Type B pancreatic cell (in vitro differentiated cells): Measurements from ENCODE around the gene S100A4. TPM values are rescaled to one million over a fixed set of nuclear protein-coding genes. Genes with fewer than 3 reads are reported as not detected.

Source experiments
- DNase-seq: peaks from one replicate; pipeline ENCODE4 v3.0.0; 2021; ENCODE audit warnings: mixed read lengths; ENCODE audit not compliant: unreplicated experiment; ENCODE audit errors: extremely low spot score
- H3K27ac Mint-ChIP-seq: 2 replicates; pipeline ENCODE4 v1.8.0; 2021; ENCODE audit warnings: mild to moderate bottlenecking, mixed read lengths
- H3K27me3 Mint-ChIP-seq: 2 replicates; pipeline ENCODE4 v1.8.0; 2021; ENCODE audit warnings: mixed read lengths
- H3K36me3 Mint-ChIP-seq: 2 replicates; pipeline ENCODE4 v1.8.0; 2021; ENCODE audit warnings: mixed read lengths
- H3K4me1 Mint-ChIP-seq: one replicate; pipeline ENCODE4 v1.8.0; 2021; ENCODE audit warnings: mixed read lengths; ENCODE audit not compliant: unreplicated experiment
- H3K4me3 Mint-ChIP-seq: 2 replicates; pipeline ENCODE4 v1.8.0; 2021; ENCODE audit warnings: mild to moderate bottlenecking, mixed read lengths
- H3K9me3 Mint-ChIP-seq: 2 replicates; pipeline ENCODE4 v1.8.0; 2021; ENCODE audit warnings: mixed read lengths
- total RNA-seq: library from RNA; stranded (reverse); gene quantifications from 2 replicates; pipeline ENCODE4 v1.2.1, GENCODE V29; 2021; ENCODE audit warnings: low replicate concordance
- TF ChIP-seq, protein P1 (sequence below): fragments of 200-600 bp; sonication (generic); conservative IDR thresholded peaks from 2 replicates; pipeline ENCODE4 v1.5.0; 2021; ENCODE audit warnings: antibody characterized with exemption, mild to moderate bottlenecking

Gene S100A4
- total RNA-seq, 1 donor from 2014 or later = 61.0 TPM

DNA sequence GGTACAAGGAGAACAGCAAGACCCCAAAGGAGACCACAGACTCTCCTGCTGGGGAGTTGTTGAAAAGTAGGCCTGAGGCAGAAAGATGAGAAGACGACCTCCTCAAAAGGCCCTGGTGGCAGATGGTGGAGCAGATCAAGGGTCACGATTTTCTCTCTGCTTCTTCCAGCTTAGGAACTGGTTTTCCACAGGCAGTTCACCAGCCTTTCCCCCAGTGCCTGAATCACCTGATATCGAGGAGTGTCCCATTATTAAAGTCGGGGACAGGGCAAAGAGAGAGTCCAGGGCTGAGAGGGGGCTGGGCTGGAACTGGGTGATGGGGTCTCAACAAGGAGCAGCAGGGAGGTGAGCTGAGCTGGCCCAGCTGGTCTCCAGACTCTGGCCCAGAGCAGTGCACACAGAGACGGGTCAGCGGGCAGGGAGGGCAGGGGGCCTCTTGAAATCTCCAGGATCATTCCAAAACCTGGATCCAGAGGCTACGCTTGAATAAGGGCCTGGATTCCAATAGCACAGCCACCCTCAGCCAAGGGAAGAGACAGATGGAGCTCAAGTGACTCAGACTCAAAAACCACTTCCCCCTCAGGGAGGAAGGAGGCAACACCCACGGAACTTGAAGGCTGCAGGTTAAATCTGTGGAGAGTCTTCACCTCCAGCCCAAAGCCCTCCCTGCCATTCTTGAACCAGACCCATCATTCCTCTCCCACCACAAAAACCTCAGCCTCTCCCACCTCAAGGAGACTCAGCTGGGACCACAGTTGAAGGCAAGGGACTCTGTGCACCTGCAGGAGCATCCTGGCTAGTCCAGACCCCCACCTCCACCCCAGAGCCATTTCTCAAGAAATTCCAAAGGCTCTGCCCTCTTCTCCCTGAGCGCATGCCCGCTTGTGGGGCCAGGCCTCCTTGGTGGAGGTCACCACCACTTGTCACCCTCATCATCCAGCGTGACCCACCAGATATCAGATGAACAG, 4.9 kb downstream of the S100A4 start, which contains the start of gene S100A5:
Gene S100A5 (minus strand): TSS at position 541 of the 968 bp plus-strand sequence. CDS start 743 bp downstream, outside the sequence.
- H3K4me3 Mint-ChIP-seq = peak within 1 kb of the TSS; percentile 65
- peaks cover 46% of the 10 kb centered on the region for H3K4me1 Mint-ChIP-seq
- no peaks in the 10 kb centered on the region for H3K9me3 Mint-ChIP-seq
- H3K27ac Mint-ChIP-seq = peak within 1 kb of the TSS; percentile 99
- TF ChIP-seq, protein P1, sequence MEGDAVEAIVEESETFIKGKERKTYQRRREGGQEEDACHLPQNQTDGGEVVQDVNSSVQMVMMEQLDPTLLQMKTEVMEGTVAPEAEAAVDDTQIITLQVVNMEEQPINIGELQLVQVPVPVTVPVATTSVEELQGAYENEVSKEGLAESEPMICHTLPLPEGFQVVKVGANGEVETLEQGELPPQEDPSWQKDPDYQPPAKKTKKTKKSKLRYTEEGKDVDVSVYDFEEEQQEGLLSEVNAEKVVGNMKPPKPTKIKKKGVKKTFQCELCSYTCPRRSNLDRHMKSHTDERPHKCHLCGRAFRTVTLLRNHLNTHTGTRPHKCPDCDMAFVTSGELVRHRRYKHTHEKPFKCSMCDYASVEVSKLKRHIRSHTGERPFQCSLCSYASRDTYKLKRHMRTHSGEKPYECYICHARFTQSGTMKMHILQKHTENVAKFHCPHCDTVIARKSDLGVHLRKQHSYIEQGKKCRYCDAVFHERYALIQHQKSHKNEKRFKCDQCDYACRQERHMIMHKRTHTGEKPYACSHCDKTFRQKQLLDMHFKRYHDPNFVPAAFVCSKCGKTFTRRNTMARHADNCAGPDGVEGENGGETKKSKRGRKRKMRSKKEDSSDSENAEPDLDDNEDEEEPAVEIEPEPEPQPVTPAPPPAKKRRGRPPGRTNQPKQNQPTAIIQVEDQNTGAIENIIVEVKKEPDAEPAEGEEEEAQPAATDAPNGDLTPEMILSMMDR = no peak
- DNase-seq = no peak
- no peaks in the 10 kb centered on the region for H3K36me3 Mint-ChIP-seq
- no peaks in the 10 kb centered on the region for H3K27me3 Mint-ChIP-seq

DNA sequence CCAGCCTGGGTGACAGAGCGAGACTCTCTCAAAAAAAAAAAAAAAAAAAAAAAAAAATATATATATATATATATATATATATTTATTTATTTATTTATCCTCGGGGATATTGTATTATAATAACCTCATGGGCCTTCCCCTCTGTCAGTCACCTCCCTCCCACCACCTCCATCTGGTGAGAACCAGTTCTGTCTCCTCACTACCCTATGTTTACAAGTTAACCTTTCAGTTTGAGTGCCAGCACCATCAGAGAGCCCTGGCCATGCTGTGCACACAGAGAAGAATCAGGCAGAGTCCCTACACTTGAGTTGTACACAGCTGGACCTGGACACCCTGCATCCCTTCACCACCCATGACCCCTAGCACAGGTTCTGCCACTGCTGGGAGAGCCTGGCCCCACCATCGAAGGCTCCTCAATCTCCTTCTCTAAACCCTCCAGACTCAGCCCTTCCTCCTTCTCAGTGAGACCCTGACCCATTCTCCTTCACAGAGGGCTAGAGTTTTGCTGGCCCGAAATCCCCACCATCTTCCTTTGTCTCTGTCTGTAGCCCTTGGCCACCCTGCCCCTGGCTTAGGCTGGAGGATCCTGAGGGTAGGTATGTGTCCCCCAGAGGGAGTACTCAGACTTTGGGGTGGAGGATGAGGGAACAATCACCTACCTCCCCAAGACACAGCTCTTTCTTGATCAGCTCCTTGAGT, 6.1 kb downstream of the S100A4 start:
- Mint-ChIP-seq H3K4me1 (peaks cover 35% of the 10 kb centered on the region), H3K36me3 (no peaks in the 10 kb centered on the region), H3K4me3 (peak overlapping the region; percentile 12), H3K9me3 (peaks cover 3% of the 10 kb centered on the region), H3K27ac (peak overlapping the region; percentile 44), H3K27me3 (no peaks in the 10 kb centered on the region)
- DNase-seq = no peak
- TF ChIP-seq, protein P1 = no peak

GRCh38 chr1:153538315-153538821, 7.2 kb downstream of the S100A4 start:
- H3K4me1 Mint-ChIP-seq = peaks cover 38% of the 10 kb centered on the region

GRCh38 chr1:153537376-153537730, 8.3 kb downstream of the S100A4 start:
- Mint-ChIP-seq H3K4me1 (peaks cover 40% of the 10 kb centered on the region), H3K9me3 (peaks cover 5% of the 10 kb centered on the region), H3K27ac (peak overlapping the region; percentile 61), H3K27me3 (no peaks in the 10 kb centered on the region), H3K4me3 (no peak overlapping the region), H3K36me3 (no peaks in the 10 kb centered on the region)
- DNase-seq = no peak
- TF ChIP-seq, protein P1 = no peak

More at GRCh38 chr1:153538315-153538821, 7.2 kb downstream of the S100A4 start:
- no peaks in the 10 kb centered on the region for H3K36me3 Mint-ChIP-seq
- H3K27me3 Mint-ChIP-seq = no peaks in the 10 kb centered on the region
- peaks cover 5% of the 10 kb centered on the region for H3K9me3 Mint-ChIP-seq
- TF ChIP-seq, protein P1 = no peak
- DNase-seq = no peak
- peak overlapping the region; percentile 54 for H3K4me3 Mint-ChIP-seq
- peak overlapping the region; percentile 82 for H3K27ac Mint-ChIP-seq

GRCh38 chr1:153536671-153537375, 8.8 kb downstream of the S100A4 start:
- H3K27ac Mint-ChIP-seq = peak overlapping the region; percentile 87
- peak overlapping the region; percentile 70 for H3K4me3 Mint-ChIP-seq
- TF ChIP-seq, protein P1 = no peak
- no peak for DNase-seq
- peaks cover 5% of the 10 kb centered on the region for H3K9me3 Mint-ChIP-seq
- no peaks in the 10 kb centered on the region for H3K36me3 Mint-ChIP-seq
- H3K4me1 Mint-ChIP-seq = peaks cover 41% of the 10 kb centered on the region
- no peaks in the 10 kb centered on the region for H3K27me3 Mint-ChIP-seq
